ENCODE data around the gene NGB.

- TF ChIP-seq NCOA1 (IDR thresholded peaks at IDR 0.05; ENCODE audit: low read depth) (no peak), MXI1 (IDR thresholded peaks at IDR 0.05; ENCODE audit: low read depth, low read length) (no peak), E2F8 (IDR thresholded peaks at IDR 0.05; ENCODE audit: low read depth, partially characterized antibody) (no peak), POLR2A (conservative IDR thresholded peaks at IDR 0.05) (no peak), ZFP91 (CRISPR knock-in tag; IDR thresholded peaks at IDR 0.05) (no peak), CHD7 (IDR thresholded peaks at IDR 0.05; ENCODE audit: low read depth, low read length) (no peak), EGR1 (conservative IDR thresholded peaks at IDR 0.05) (no peak), CBX5 (IDR thresholded peaks at IDR 0.05; ENCODE audit: borderline replicate concordance, low read depth) (no peak), DIDO1 (tag; IDR thresholded peaks at IDR 0.05; ENCODE audit: low read depth) (no peak), ZNF282 (CRISPR knock-in tag; IDR thresholded peaks at IDR 0.05) (no peak), SUPT5H (IDR thresholded peaks at IDR 0.05) (no peak)
- TF ChIP-seq, protein P1, sequence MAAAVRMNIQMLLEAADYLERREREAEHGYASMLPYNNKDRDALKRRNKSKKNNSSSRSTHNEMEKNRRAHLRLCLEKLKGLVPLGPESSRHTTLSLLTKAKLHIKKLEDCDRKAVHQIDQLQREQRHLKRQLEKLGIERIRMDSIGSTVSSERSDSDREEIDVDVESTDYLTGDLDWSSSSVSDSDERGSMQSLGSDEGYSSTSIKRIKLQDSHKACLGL (CRISPR knock-in tag; IDR thresholded peaks at IDR 0.05; ENCODE audit: borderline replicate concordance, poor library complexity, severe bottlenecking) = no peak
- TF ChIP-seq, protein P2, sequence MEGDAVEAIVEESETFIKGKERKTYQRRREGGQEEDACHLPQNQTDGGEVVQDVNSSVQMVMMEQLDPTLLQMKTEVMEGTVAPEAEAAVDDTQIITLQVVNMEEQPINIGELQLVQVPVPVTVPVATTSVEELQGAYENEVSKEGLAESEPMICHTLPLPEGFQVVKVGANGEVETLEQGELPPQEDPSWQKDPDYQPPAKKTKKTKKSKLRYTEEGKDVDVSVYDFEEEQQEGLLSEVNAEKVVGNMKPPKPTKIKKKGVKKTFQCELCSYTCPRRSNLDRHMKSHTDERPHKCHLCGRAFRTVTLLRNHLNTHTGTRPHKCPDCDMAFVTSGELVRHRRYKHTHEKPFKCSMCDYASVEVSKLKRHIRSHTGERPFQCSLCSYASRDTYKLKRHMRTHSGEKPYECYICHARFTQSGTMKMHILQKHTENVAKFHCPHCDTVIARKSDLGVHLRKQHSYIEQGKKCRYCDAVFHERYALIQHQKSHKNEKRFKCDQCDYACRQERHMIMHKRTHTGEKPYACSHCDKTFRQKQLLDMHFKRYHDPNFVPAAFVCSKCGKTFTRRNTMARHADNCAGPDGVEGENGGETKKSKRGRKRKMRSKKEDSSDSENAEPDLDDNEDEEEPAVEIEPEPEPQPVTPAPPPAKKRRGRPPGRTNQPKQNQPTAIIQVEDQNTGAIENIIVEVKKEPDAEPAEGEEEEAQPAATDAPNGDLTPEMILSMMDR (IDR thresholded peaks at IDR 0.05 in 2 of 3, conservative IDR thresholded peaks at IDR 0.05 in 1 of 3; ENCODE audit: insufficient read depth in 2 of 3, low read depth in 1 of 3, low read length in 3 of 3) = no peak
- TF ChIP-seq, protein P3, sequence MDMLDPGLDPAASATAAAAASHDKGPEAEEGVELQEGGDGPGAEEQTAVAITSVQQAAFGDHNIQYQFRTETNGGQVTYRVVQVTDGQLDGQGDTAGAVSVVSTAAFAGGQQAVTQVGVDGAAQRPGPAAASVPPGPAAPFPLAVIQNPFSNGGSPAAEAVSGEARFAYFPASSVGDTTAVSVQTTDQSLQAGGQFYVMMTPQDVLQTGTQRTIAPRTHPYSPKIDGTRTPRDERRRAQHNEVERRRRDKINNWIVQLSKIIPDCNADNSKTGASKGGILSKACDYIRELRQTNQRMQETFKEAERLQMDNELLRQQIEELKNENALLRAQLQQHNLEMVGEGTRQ (CRISPR knock-in tag; IDR thresholded peaks at IDR 0.05) = no peak
Measured at GRCh38 chr14:77236814-77237213, 34.2 kb downstream of the NGB start.
